CD4-positive, alpha-beta T cell (primary cell): ENCODE data around the gene RALGPS1. TPM values are rescaled to one million over a fixed set of nuclear protein-coding genes. Genes with fewer than 3 reads are reported as not detected.

ENCODE experiments used
- ATAC-seq: fragments of 200-7000 bp; cut with Tn5 transposase; one replicate; pipeline ENCODE4 v1.10.0; 2022; ENCODE audit warnings: mild to moderate bottlenecking; ENCODE audit not compliant: poor library complexity
- CTCF ChIA-PET: fragments of 350-600 bp; sonication (Branson Sonifier 250); formaldehyde crosslinking; loops from one replicate; lab custom pipeline; 2021; ENCODE audit warnings: antibody characterized with exemption, inconsistent platforms; lab: Charles Lee
- POLR2A ChIA-PET: fragments of 350-600 bp; sonication (Branson Sonifier 250); formaldehyde crosslinking; loops from one replicate; lab custom pipeline; 2021; ENCODE audit warnings: antibody characterized with exemption, inconsistent platforms; lab: Charles Lee
- DNase-seq, 14 experiments: peaks; one replicate each; pipeline ENCODE4 v3.0.0-alpha.2; 2013 to 2020; ENCODE audit warnings: mixed read lengths in 2 of 14
- H3K27ac ChIP-seq, 2 donors: one replicate each; pipeline versions ENCODE4 v1.5.1 to v1.7.0; 2013; ENCODE audit warnings: low read length in 2 of 2, low read depth in 1 of 2, mild to moderate bottlenecking in 1 of 2
- H3K27me3 ChIP-seq, 2 experiments: 1 replicate in 1 of 2; 2 replicates in 1 of 2; pipeline versions ENCODE4 v1.6.1 to v1.7.0; 2013; ENCODE audit warnings: low read length in 2 of 2, control low read depth in 1 of 2, mild to moderate bottlenecking in 1 of 2, moderate library complexity in 1 of 2; ENCODE audit not compliant: insufficient read depth in 2 of 2, control insufficient read depth in 1 of 2
- H3K36me3 ChIP-seq: one replicate; pipeline ENCODE4 v1.6.1; 2013; ENCODE audit warnings: low read length, control low read depth; ENCODE audit not compliant: insufficient read depth
- H3K4me1 ChIP-seq: one replicate; pipeline ENCODE4 v1.6.1; 2013; ENCODE audit warnings: low read length, control low read depth; ENCODE audit not compliant: insufficient read depth
- H3K4me3 ChIP-seq: one replicate; pipeline ENCODE4 v1.5.1; 2013; ENCODE audit warnings: mild to moderate bottlenecking, low read length, moderate library complexity
- H3K9me3 ChIP-seq, 2 experiments: 1 replicate in 1 of 2; 2 replicates in 1 of 2; pipeline versions ENCODE4 v1.6.1 to v1.7.0; 2013; ENCODE audit warnings: low read length in 2 of 2, mild to moderate bottlenecking in 2 of 2, control low read depth in 1 of 2, moderate library complexity in 1 of 2; ENCODE audit not compliant: control insufficient read depth in 1 of 2, insufficient read depth in 1 of 2
- H3K27ac Mint-ChIP-seq: one replicate; pipeline ENCODE4 v1.8.0; 2020; ENCODE audit warnings: mixed read lengths
- H3K27me3 Mint-ChIP-seq: one replicate; pipeline ENCODE4 v1.8.0; 2021; ENCODE audit warnings: mixed read lengths
- H3K36me3 Mint-ChIP-seq: one replicate; pipeline ENCODE4 v1.8.0; 2021; ENCODE audit warnings: low read depth, mixed read lengths
- H3K4me1 Mint-ChIP-seq: one replicate; pipeline ENCODE4 v1.8.0; 2021; ENCODE audit warnings: low read depth, mixed read lengths
- H3K4me3 Mint-ChIP-seq: one replicate; pipeline ENCODE4 v1.8.0; 2020; ENCODE audit warnings: mild to moderate bottlenecking, mixed read lengths
- H3K9me3 Mint-ChIP-seq: one replicate; pipeline ENCODE4 v1.8.0; 2020; ENCODE audit warnings: mixed read lengths
- CTCF ChIP-seq: fragments of 200-600 bp; IDR thresholded peaks from one replicate; pipeline ENCODE4 v1.8.0; 2022; ENCODE audit warnings: antibody characterized with exemption, mild to moderate bottlenecking
- intact Hi-C, 2 experiments: fragments of 100-400 bp; cut with DNase I in 1 of 2; cut with micrococcal nuclease in 1 of 2; formaldehyde crosslinking; loops; one replicate each; pipeline versions ENCODE4 v1.15.1 to v1.9.0; 2023 to 2025; cut with DNase I, micrococcal nuclease
- total RNA-seq, 174 experiments: library from RNA in 2 of 174; stranded (reverse) in 2 of 174; gene quantifications; one replicate each; pipeline ENCODE4 v1.2.3 and lab custom pipeline; 2021 to 2026

Gene RALGPS1
- total RNA-seq, 2 experiments from 2014 or later = 5.8 to 6.3 TPM

- no peak overlapping the region for H3K4me3 ChIP-seq
- Mint-ChIP-seq H3K4me1 (peaks cover 41% of the 10 kb centered on the region), H3K27ac (peak overlapping the region; percentile 90), H3K27me3 (peaks cover 19% of the 10 kb centered on the region), H3K4me3 (peak overlapping the region; percentile 11), H3K36me3 (peaks cover 12% of the 10 kb centered on the region), H3K9me3 (no peaks in the 10 kb centered on the region)
- H3K4me1 ChIP-seq = peaks cover 35% of the 10 kb centered on the region
- H3K9me3 ChIP-seq = no peaks in the 10 kb centered on the region
- POLR2A ChIA-PET = no interaction called here
- CTCF ChIA-PET = interaction anchor here (2.3 kb wide), 1 partner anchor 8 kb away, joined by 6 read pairs; no protein-coding TSS in a partner anchor
- no peaks in the 10 kb centered on the region for H3K27me3 ChIP-seq
- H3K27ac ChIP-seq = no peak overlapping the region
- ATAC-seq (no peak), DNase-seq (no peak)
- H3K36me3 ChIP-seq = no peaks in the 10 kb centered on the region
- no peak for TF ChIP-seq CTCF
- intact Hi-C loops = loop anchor here in 1 of 2 experiments (10.0 kb wide), 1 partner anchor 932 kb away; no protein-coding TSS in a partner anchor
These were observed 308.0 kb downstream of the RALGPS1 start for GRCh38 chr9:127222388-127223095.

DNA sequence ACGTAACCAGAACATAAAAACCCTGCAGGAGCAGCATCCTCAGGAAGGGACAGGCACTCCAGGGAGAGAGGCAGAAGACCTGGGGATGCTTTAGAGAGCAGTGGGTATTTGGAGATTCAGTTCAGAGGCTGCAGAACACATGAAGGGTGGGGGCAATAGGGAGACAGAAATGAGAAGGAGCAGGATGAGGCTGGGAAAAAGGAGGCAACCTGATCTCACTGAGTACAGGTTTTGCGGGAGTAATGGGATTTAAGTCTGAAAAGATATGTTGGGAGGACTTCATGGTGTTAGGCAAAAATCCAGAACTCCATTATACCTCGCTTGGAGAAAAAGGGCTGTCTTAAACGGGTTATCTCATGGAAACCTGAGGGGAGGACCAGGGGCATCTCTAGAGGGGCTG is 308.7 kb downstream of the RALGPS1 start:
- H3K27me3 Mint-ChIP-seq = peaks cover 22% of the 10 kb centered on the region
- peaks cover 35% of the 10 kb centered on the region for H3K4me1 ChIP-seq
- ChIA-PET CTCF (interaction anchor here (0.7 to 2.3 kb wide), 2 partner anchors 9 to 22 kb away, joined by 3 to 6 read pairs; no protein-coding TSS in a partner anchor), POLR2A (interaction anchor here (2.2 to 4.0 kb wide), 3 partner anchors 9 to 227 kb away, joined by 16 to 26 read pairs (median 22); partner anchors contain the start of genes LRSAM1 and RPL12)
- no peaks in the 10 kb centered on the region for H3K27me3 ChIP-seq
- ATAC-seq = no peak
- H3K4me1 Mint-ChIP-seq = peaks cover 41% of the 10 kb centered on the region
- no peak overlapping the region for H3K27ac ChIP-seq
- H3K9me3 ChIP-seq = no peaks in the 10 kb centered on the region
- H3K4me3 Mint-ChIP-seq = peak overlapping the region; percentile 89
- H3K27ac Mint-ChIP-seq = peak overlapping the region; percentile 90
- H3K9me3 Mint-ChIP-seq = no peaks in the 10 kb centered on the region
- TF ChIP-seq CTCF = no peak
- DNase-seq = no peak
- peaks cover 12% of the 10 kb centered on the region for H3K36me3 Mint-ChIP-seq
- no peaks in the 10 kb centered on the region for H3K36me3 ChIP-seq
- intact Hi-C loops = loop anchor here in 1 of 2 experiments (10.0 kb wide), 1 partner anchor 932 kb away; no protein-coding TSS in a partner anchor
- H3K4me3 ChIP-seq = no peak overlapping the region

- Mint-ChIP-seq H3K27ac (peak overlapping the region; percentile 90), H3K4me3 (peak overlapping the region; percentile 89), H3K36me3 (peaks cover 12% of the 10 kb centered on the region), H3K9me3 (no peaks in the 10 kb centered on the region), H3K27me3 (peaks cover 23% of the 10 kb centered on the region), H3K4me1 (peaks cover 41% of the 10 kb centered on the region)
- Histone ChIP-seq H3K27me3 (no peaks in the 10 kb centered on the region), H3K9me3 (no peaks in the 10 kb centered on the region), H3K4me3 (peak overlapping the region; percentile 67), H3K36me3 (no peaks in the 10 kb centered on the region), H3K4me1 (peaks cover 35% of the 10 kb centered on the region), H3K27ac (no peak overlapping the region)
- ATAC-seq = peak; percentile 1
- intact Hi-C loops = loop anchor here (1.0 to 10.0 kb wide), 3 partner anchors 22 to 931 kb away; partner anchors contain the start of gene SLC2A8 (in 1 of the 2)
- DNase-seq = peak in 1 of 14 experiments; percentile 23
- no peak for TF ChIP-seq CTCF
- POLR2A ChIA-PET = interaction anchor here (1.0 to 4.0 kb wide), 5 partner anchors 9 to 418 kb away, joined by 3 to 26 read pairs (median 16); partner anchors contain the start of genes LRSAM1, RPL12 and ZBTB43
- CTCF ChIA-PET = interaction anchor here (0.7 to 2.3 kb wide), 2 partner anchors 9 to 21 kb away, joined by 3 to 6 read pairs; no protein-coding TSS in a partner anchor
These were observed 309.2 kb downstream of the RALGPS1 start for GRCh38 chr9:127223810-127224177.
